DMS79 (cell line): Measurements from ENCODE around the gene CETP.
A peak's percentile ranks its signal among the peaks of the same experiment; 100 is the strongest.
"Not testable (repeated sequence)": the region's sequence is repeated elsewhere in the genome, so short reads cannot be mapped to it uniquely, and the experiment has no call there.

Source experiments
- DNase-seq: peaks from one replicate; lab custom pipeline; 2025; lab: John Stamatoyannopoulos, UW

CETP gene

GRCh38 chr16:56933828-56934598, 27.7 kb upstream of the CETP start:
- no peak for DNase-seq

GRCh38 chr16:56934599-56935145, 27.1 kb upstream of the CETP start:
- DNase-seq, result not testable (repeated sequence)

DNA sequence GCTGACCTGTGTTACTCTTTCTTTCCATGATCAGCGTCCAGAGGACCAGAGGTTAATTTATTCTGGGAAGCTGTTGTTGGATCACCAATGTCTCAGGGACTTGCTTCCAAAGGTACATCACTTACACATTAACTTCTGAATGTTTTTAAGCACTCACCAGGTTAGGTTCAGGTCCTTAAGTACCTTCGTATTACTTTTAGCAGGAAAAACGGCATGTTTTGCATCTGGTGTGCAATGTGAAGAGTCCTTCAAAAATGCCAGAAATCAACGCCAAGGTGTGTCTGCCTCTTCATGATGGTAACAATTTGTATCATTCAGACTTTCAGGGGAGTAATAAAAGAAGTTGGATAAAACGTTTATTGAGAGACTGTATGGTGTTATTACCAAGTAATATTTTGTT, 26.5 kb upstream of the CETP start:
- DNase-seq, result no peak

DNA sequence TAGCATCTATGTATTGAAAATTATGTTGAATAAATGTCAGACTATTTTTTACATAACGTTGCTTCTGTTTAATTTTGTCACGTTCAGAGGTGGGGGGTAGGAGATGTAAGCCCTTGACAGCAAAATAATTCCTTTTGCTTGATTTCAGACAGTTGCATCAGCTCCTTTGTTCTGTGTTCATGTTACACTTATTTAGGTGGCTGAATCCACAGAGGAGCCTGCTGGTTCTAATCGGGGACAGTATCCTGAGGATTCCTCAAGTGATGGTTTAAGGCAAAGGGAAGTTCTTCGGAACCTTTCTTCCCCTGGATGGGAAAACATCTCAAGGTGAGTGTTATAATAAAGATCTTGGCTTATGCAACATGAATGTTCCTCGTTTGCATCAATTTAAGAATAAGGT, 25.3 kb upstream of the CETP start:
- DNase-seq, result no peak

GRCh38 chr16:56936950-56937349, 24.8 kb upstream of the CETP start:
- DNase-seq, result peak; percentile 8

DNA sequence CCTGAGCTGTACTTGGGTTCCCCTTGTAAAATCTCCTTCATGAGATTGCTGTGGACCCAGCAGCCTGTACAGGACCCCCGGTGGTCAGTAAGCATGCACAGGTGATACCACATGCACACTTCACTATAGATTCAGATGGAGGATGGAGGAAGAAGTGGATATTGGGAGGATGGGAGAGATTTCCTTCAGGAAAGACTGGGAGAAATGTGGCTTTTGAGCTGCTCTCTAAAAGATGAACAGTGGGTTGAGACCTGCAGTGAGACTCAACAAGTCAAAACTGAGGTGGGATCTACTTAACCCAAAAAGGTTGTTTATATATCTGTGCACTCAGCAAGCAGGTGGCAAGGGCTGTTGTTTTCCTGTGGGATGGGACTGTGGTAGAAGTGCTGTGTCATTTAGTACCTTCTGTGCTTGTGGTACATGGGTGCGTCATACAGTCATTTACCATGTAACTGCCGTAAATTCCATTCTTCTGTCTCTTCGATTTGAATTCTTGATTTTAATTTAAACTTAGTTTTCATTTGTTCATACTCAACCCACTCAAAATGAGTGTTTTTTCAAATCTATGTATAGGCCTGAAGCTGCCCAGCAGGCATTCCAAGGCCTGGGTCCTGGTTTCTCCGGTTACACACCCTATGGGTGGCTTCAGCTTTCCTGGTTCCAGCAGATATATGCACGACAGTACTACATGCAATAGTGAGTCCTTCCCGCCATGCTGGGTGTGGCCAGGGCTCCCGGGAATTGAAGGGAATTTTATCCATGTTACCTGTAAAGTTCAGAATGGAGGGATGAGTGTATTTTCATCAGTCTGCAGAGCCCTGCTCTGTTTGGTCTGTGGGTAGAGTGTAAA, 22.9 kb upstream of the CETP start:
- no peak for DNase-seq

- DNase-seq, result peak; percentile 87
These were observed 21.9 kb upstream of the CETP start for GRCh38 chr16:56939801-56940200.

- DNase-seq, result no peak
These were observed 20.7 kb upstream of the CETP start for GRCh38 chr16:56941092-56941491.

GRCh38 chr16:56941856-56942331, 19.9 kb upstream of the CETP start:
- no peak for DNase-seq

DNA sequence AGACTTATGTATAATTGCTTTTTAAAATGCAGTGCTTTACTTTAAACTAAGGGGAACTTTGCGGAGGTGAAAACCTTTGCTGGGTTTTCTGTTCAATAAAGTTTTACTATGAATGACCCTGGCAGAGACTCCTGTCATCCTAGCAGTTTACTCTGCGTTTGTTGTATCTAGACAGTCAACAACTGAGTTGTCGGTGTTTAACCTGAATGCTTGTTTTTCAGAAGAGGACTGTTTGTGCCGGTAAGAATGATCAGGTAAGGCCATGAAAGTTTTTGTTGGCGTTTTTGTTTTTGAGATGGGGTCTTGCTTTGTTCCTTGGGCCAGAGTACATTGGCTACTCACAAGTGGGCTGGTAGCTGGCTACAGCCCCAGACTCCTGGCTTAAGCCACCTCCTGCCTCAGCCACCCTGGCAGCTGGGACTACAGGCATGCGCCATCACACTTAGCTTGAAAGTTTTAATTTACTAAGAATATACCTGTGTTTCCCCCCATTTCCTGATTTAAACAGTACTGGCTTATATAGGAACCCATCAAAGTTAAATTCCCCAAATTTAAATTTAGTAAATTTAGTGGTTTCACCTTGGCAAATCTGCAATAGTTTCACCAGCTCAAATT, 17.9 kb upstream of the CETP start:
- no peak for DNase-seq

DNA sequence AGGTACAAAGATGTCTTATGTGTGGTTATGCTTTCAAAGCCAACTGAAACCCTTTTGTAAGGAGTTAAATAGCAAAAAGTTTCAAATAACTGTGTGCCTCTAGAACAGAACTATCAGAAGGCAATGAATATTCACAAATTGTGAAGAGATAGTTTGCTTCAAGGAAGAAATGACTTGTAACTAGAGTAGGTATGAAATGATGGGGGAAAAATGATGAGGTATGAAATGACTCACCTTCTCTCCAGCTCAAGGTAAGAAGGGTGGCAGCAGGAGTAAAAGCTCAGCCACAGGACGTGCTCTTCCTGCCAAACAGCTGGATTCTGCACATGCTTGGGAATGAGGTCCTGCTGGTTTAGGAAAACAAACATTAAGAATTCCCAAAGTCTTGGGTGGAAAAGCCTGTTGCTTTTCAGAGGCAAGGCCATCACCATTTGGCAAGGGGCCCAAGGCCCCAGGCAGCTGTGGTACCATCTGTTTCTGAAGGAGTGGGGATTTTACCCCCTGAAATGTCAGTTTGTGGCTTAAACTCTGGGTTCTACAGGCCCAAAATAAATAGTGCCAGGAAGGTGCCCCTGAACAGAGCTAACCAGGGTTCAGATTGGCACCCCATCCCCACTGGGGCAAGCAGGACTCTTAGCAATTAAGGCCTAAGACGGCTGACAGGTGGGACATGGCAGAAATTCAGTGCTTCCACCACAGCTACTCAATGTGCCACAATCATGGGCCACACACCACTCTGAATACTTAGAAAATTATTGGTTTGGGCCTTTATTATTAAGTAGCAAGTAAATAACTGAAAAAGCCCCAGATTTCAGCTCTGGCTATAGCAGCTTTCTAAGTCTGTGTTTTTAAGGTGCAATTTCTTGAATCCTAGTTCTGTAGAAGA, 16.6 kb upstream of the CETP start:
- DNase-seq, result no peak

- DNase-seq, result no peak
These were observed 15.8 kb upstream of the CETP start for GRCh38 chr16:56945847-56946527.

DNA sequence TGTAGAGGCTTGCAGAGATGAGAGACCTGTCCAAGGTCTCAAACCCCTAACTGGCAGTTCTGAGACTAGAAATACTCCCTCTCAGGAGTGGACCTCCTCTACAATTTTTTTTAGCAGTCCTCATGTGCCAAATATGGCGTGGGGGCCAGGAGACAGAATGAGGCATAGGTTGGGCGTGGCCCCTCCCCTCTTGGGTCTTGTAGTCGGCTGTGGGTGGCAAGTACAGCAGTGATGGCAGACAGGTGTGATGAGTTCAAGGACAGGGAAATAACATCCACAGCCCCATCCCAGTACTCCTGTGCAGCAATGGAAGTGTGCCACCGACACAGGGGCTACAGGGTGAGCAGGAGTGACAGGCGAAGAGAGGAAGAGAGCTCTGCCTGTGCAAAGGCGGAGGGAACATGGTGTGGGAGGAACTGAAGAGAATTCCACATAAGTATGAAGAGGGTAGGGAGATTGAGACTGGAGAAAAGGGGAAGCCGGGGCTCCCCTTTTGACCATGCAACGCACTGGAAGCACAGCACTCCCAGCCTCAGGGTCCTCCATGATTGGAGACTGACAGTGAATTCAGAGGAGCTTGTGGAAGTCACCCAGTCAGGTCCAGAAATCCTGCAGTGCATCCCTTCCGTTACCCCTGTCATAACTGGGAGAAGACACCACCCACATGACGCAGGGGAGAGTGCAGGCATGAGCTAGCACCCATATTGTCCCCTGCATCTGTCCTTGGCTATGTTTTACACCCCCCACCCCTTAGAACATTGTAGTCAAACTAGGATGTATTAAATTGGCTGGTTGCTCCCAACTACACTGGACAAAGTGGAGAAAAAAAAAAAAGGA, 14.8 kb upstream of the CETP start:
- DNase-seq, result no peak

DNA sequence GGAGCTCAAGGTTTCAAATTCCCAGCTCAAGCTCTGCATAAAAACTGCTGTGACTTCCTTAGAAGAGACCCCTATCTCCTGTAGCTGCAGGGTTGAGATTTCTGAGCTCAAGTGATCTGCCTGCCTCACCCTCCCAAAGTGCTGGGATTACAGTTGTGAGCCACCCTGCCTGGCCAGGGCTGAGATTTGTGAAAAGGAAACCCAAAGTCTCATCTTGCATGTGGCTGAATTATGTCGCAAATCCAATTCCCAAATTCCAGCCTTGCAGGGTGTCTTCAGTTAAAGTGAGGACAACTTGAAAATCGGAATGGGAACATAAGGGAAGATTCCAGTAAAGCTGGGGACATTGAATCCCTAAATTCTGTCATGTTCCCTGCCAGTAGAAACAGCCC, 14.2 kb upstream of the CETP start:
- no peak for DNase-seq

- DNase-seq, result no peak
These were observed 13.5 kb upstream of the CETP start for GRCh38 chr16:56948234-56948633.

DNA sequence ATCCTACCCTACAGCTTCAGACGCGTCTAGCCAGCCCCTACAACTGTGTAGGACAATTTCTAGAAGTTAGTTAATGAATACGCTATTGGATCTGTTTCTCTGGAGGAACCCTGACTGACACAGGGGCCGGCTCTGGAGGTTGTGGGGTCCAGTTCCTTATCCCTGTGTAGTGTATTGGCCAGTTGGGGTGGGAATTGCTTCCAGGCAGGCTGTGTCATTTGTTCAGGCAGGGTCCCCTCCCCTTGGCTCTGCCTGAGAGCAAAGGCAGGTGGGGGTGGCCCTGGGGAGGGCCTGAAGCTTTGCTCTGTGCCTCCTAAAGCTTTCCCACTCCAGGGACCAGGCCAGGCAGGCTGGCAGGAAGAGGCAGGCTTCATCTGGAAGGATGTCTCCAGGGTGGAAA, 11.7 kb upstream of the CETP start:
- DNase-seq, result no peak

DNA sequence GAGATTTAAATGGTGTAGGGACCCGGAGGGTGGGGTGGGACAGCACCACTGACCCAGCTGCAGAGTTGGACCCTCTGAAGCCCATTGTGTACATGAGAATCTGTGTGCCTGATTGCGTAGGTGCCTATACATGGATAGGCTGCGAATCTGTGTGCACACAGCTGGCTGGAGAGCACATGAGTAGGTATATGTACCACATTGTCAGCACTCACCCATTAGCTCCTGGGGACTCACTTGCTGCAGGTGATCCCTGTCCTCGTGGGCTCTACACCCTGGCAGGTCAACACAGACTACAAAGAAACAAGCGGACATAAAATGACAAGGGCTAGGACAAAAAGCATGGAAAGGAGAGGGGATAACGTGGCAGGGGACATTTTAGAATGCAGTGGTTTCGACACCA, 11.3 kb upstream of the CETP start:
- no peak for DNase-seq

DNA sequence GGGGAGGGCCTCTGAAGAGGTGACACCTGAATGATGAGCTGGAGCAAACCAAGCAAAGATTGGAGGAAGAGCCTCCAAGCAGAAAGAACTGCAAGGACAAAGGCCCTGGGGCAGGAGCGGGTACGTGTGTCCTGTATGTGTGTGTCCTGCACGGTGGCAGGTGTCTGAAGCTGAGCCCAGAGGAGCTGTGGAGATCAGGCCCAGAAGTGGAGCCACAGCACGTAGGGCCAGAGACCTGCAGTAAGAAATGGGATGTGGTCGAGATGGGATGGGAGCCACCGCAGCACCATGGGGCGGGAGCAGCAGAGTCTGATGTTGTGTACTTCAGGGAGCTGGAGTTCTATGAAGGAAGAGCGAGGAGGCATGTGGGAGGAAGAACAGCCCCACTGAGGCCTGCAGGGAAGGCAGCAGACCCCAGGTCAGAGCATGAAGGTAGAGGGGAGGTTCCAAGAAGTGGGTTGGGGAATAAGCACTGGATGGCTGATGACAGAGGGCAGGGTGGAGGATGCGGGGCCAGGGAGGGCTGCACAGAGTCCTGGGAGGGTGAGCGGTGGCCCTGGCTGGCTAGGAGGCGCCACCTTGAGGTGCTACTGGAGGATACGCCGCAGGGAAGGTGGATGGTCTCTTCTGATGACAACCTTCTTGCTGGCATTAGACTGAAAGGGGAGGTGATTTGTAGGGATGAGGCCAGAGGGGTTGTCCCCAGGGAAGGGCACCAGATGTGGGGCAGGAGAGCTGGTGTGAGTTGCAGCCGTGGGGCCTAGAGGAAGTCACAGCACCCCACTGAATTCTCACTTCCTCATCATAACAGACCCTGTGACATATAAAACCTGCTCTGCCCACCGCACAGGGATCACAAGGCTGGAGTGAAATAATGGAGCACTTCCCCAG, 10.6 kb upstream of the CETP start:
- no peak for DNase-seq

GRCh38 chr16:56953006-56953405, 8.7 kb upstream of the CETP start:
- no peak for DNase-seq
